ENCODE data around the gene ITIH6. TPM values are rescaled to one million over a fixed set of nuclear protein-coding genes. Genes with fewer than 3 reads are reported as not detected.

Gene ITIH6
- total and polyA plus RNA-seq, 8 donors: not detected

- Histone ChIP-seq H3K4me3 (no peak overlapping the region), H3K27me3 (no peaks in the 10 kb centered on the region), H3K27ac (no peak overlapping the region), H3K9me3 (no peaks in the 10 kb centered on the region), H3K4me1 (no peaks in the 10 kb centered on the region), H3K36me3 (no peaks in the 10 kb centered on the region)
- FAIRE-seq (no peak), ATAC-seq (no peak), DNase-seq (no peak)
- intact Hi-C loops (cut with DNase I): no loop called here
- TF ChIP-seq CTCF (IDR thresholded peaks at IDR 0.05): no peak
Measured at GRCh38 chrX:54714424-54714823, 83.6 kb downstream of the ITIH6 start.

DNA sequence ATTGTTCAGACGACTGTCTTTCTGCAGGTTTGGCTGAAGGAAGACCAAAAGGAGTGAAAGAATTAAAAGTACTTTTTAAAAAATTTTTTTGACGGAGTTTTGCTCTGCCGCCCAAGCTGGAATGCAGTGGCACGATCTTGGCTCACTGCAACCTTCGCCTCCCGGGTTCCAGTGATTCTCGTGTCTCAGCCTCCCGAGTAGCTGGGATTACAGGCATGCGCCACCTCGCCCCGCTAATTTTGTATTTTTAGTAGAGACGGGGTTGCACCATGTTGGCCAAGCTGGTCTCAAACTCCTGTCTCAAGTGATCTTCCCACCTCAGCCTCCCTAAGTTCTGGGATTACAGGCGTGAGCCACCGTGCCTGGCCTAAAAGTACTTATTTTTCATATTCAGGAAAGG, 86.3 kb downstream of the ITIH6 start:
- no peaks in the 10 kb centered on the region for H3K4me1 ChIP-seq
- no peak for TF ChIP-seq CTCF (IDR thresholded peaks at IDR 0.05)
- no peak overlapping the region for H3K4me3 ChIP-seq
- no peak overlapping the region for H3K27ac ChIP-seq
- no peak for DNase-seq
- no peak for FAIRE-seq
- H3K9me3 ChIP-seq: no peaks in the 10 kb centered on the region
- WGBS, 2 donors: 86 to 89% methylated on average over 14 of the region's 14 CpGs
- intact Hi-C loops (cut with DNase I): no loop called here
- no peaks in the 10 kb centered on the region for H3K36me3 ChIP-seq
- H3K27me3 ChIP-seq: no peaks in the 10 kb centered on the region
- no peak for ATAC-seq

DNA sequence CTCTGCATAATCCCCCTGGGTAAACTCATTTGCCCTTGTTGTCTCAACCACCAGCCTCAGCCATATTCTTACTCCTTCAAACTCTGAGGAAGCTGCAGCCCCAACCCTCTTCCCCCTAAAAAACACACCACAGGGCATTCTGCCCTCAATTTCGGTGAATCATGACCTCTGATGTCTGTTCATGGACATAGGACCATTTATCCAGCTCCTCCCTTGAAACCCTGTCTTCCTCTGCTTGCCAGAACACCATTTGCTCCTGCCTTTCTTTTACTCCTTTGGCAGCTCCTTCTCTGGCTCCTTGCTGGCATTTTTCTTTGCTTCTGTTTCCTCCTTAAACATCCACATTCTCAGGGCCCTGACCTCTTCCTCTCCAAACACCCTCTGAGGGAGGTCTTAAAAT, 87.1 kb downstream of the ITIH6 start:
- WGBS, 2 donors: 17 to 50% methylated on average over 1 of the region's 1 CpG
- H3K4me3 ChIP-seq: no peak overlapping the region
- intact Hi-C loops (cut with DNase I): no loop called here
- H3K9me3 ChIP-seq: no peaks in the 10 kb centered on the region
- no peak overlapping the region for H3K27ac ChIP-seq
- ATAC-seq (no peak), DNase-seq (no peak), FAIRE-seq (no peak)
- no peaks in the 10 kb centered on the region for H3K4me1 ChIP-seq
- H3K27me3 ChIP-seq: no peaks in the 10 kb centered on the region
- no peaks in the 10 kb centered on the region for H3K36me3 ChIP-seq
- TF ChIP-seq CTCF (IDR thresholded peaks at IDR 0.05): no peak

GRCh38 chrX:54708404-54708803, 89.7 kb downstream of the ITIH6 start:
- Histone ChIP-seq H3K9me3 (no peaks in the 10 kb centered on the region), H3K36me3 (no peaks in the 10 kb centered on the region), H3K27me3 (no peaks in the 10 kb centered on the region), H3K4me3 (no peak overlapping the region), H3K4me1 (no peaks in the 10 kb centered on the region), H3K27ac (no peak overlapping the region)
- no peak for ATAC-seq
- FAIRE-seq: no peak
- intact Hi-C loops (cut with DNase I): no loop called here
- WGBS, 2 donors: 26 to 56% methylated on average over 2 of the region's 2 CpGs
- no peak for DNase-seq
- no peak for TF ChIP-seq CTCF (IDR thresholded peaks at IDR 0.05)

Other genes with a start within 250 kb of the ITIH6 start
- gene MAGED2, start 9.5 kb upstream of the ITIH6 start, total RNA-seq: 10 to 100 TPM; 25.9 to 77.1 (median 50.8) TPM
- 100 to 1,000 TPM in 1 of 2 donors, 10 to 100 TPM in 1; 44.0 to 136 TPM for gene MAGED2, start 9.5 kb upstream of the ITIH6 start, polyA plus RNA-seq
- gene TRO, start 122.6 kb upstream of the ITIH6 start, total RNA-seq: 10 to 100 TPM in 2 of 6 donors, 1 to 10 TPM in 4; 6.0 to 15.0 (median 9.2) TPM
- gene TRO, start 122.6 kb upstream of the ITIH6 start, polyA plus RNA-seq: 100 to 1,000 TPM in 1 of 2 donors, 10 to 100 TPM in 1; 39.3 to 107 TPM
- gene PFKFB1, start 195.9 kb upstream of the ITIH6 start, total RNA-seq: 1 to 10 TPM in 2 of 6 donors, under 1 TPM in 4; 0.22 to 1.2 (median 0.81) TPM
- 1 to 10 TPM; 1.4 to 3.7 TPM for gene PFKFB1, start 195.9 kb upstream of the ITIH6 start, polyA plus RNA-seq
- gene APEX2, start 202.1 kb upstream of the ITIH6 start, total RNA-seq: 1 to 10 TPM; 3.5 to 8.6 (median 5.8) TPM
- gene APEX2, start 202.1 kb upstream of the ITIH6 start, polyA plus RNA-seq: 1 to 10 TPM; 4.5 to 8.0 TPM
- gene ALAS2, start 232.7 kb upstream of the ITIH6 start, total RNA-seq: under 1 TPM; 0.14 to 0.97 (median 0.30) TPM
- under 1 TPM; 0.15 to 0.70 TPM for gene ALAS2, start 232.7 kb upstream of the ITIH6 start, polyA plus RNA-seq

All from pancreas (tissue), 10 donors.